NCI-H82 treated with DMSO at 0.1 percent for 48 hours (cell line): ENCODE measurements around the gene SPARC.
"Not testable (repeated sequence)": the region's sequence is repeated elsewhere in the genome, so short reads cannot be mapped to it uniquely, and the experiment has no call there.

ENCODE experiments used
- DNase-seq: peaks from one replicate; lab custom pipeline; 2025; ENCODE audit not compliant: unreplicated experiment; lab: John Stamatoyannopoulos, UW

Gene SPARC

DNA sequence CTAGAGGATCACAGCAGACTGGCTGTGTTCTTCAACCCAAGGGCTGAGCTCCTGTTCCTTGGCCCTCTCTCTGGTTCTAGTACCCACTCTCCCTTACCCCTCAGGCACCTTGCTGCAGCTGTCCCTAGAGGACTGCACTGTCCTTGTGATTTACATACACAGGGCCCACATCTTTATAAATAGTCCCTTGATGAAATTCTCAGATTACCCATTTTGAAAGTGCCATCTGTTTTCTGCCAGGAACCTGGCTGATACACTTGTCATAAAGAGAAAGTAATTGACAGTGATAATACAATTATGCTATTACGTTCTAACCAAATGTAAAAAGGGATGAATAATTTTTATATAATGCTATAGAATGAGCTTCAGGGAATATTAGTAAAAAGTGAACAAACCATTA, 16.5 kb upstream of the SPARC start:
- DNase-seq = peak; percentile 6

DNA sequence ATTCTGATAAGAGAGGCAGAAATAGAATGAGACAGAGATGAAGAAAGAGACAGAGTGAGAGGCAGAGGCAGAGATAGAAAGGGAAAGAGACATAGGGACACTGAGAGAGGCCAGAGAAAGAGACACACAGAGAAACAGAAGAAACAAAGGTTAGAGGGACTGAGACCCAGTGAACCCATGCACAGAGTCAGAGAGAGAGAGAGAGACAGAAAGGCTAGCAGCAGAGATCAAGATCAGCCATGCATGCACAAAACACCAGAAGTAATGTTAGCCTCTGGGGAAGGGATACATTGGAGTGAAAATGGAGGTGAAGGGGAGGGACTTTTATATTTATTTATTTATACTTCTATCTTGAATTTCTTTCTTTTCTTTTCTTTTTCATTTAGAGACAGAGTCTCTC, 14.1 kb upstream of the SPARC start:
- no peak for DNase-seq

- no peak for DNase-seq
Measured at GRCh38 chr5:151700296-151700695, 13.6 kb upstream of the SPARC start.

GRCh38 chr5:151699071-151699901, 12.6 kb upstream of the SPARC start:
- DNase-seq = no peak

DNA sequence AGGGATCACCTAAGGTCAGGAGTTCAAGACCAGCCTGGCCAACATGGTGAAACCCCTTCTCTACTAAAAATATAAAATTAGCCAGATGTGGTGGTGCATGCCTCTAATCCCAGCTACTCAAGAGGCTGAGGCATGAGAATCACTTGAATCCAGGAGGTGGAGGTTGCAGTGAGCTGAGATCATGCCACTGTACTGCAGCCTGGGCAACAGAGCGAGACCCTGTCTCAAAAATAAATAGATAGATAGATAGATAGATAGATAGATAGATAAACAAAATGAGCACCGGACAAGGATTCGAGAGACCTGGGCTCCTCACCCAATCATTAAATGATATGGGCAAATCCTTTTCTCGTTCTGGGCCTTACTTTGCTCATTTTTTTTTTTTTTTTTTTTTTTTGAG, 11.4 kb upstream of the SPARC start:
- DNase-seq = not testable (repeated sequence)

- DNase-seq = no peak
Measured at GRCh38 chr5:151697452-151697851, 10.7 kb upstream of the SPARC start.

DNA sequence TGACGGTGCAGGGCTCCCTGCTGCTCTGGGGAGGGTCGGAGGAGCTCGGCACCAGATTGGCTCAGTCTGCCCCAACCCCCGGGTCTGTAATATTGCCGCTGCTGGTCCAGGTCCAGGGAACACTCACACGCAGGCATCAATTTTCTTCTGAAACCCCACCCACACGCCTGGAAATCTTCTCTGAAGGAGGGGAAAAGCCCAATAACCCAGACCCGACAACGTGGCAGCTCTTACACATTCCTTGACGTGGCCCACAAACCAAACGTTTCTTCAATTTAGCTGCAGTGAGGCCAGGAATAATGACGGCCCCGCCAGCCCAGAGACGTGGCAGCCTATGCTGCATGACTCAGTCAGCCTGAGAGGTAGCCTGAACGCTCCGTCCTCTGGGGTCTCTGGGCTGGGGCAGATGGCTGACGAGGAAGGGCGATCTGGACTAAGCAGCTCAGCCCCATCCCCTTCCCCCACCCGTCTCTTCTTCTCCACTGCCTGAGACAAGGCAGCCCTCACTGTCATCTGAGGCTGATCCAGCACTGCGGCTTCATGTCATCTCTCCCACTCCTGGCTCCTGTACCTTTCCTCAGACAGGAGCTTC, 9.9 kb upstream of the SPARC start:
- peak; percentile 58 for DNase-seq

GRCh38 chr5:151695464-151695863, 8.7 kb upstream of the SPARC start:
- no peak for DNase-seq

GRCh38 chr5:151694035-151694485, 7.3 kb upstream of the SPARC start:
- no peak for DNase-seq

DNA sequence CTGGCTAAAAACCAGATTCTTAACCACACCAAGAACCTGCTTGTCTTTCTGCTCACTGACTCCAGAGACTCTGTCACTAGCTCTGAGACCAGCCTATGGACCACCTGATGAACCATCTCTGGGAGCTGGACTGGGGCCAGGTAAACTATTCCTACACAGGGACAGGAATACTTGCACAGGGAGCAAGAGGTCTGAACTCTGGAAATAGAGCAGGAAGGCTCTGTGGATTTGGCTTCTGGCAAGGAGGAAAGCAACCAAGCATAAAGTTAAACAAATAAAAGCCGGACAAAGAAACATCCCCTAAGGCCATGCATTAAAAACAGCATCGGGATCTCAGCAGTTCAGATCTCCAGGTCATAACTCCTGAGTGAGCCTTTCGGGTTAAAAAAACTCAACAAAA, 5.6 kb upstream of the SPARC start:
- DNase-seq = no peak

DNA sequence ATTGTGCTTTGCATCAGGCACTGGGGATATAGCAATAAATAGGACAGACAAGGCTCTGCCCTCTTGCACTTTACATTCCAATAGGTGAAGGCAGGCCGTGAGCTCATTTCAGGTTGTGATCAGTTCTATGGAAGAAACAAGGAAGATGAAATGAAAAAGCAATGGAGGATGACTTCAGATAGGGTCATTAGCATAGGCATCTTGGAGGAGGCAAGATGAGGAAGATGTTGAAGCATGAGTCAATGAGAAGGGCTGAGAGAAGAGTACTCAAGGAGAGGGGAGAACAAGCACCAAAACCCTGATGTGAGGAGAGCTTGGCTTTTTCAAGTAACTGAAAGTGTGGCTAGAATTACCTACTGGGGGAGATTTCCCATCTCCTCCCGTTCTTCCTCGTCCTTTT, 5.0 kb upstream of the SPARC start:
- DNase-seq = no peak

GRCh38 chr5:151689591-151689990, 2.9 kb upstream of the SPARC start:
- not testable (repeated sequence) for DNase-seq

GRCh38 chr5:151688436-151688835, 1.7 kb upstream of the SPARC start:
- no peak for DNase-seq

GRCh38 chr5:151685749-151686673, 704 bp downstream of the SPARC start:
- no peak for DNase-seq

DNA sequence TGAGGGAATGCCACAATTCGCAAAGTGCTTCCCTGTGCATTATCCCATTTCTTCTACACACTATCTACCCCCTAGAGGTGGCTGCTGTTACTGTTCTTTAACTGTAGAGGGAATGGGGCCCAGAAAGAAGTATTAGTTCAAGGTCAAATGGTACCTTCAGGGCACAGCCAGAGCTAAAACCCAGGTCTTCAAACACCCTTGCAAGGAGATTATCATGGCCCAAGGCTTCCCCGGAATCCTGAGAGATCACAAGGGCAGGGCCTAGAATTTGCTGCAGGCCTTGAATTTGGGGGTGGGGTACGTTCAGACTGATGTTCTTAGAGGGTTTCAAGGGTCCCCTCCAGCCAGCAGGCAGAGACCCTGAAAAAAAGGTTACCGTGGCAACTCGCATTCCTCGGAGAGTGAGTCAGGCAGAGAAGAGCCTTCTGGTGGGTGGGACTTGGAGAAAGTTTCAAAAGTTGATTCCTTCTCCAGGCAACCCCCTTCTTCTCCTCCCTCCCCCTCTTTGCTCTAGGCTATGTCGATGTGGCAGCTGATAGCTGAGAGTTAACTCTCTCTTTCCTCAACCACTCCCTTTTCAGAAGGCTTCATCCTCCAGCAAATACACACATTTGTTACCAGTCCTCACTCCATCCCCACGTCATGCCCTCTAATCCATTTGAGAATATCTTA, 1.9 kb downstream of the SPARC start:
- no peak for DNase-seq

DNA sequence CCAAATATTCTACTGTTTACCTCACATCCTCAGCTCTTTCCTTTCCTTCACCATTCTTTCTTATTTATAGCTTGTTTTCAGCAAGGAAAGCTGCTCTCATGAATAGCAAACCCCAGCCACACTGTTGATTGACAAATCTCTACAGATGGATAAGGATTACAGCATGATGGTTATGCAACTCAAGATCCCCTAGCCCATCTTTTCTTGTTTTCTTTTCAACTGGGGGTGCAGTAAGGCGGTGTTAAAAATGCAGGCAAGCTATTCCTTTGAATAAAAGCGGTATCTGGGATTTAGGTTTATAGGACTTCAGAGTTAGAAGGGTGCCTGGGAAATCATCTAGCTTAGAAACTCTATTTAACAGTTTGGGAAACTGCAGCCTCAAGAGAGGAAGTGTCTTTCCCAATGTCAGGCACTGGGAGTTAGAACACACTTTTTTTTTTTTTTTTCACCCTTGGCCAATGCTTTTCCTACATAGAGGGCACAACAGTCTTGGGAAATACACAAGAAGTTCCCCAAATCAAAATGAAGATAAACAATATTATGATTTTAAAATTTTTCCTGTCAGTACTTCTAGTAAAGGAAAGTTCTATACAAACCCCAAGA, 2.6 kb downstream of the SPARC start:
- DNase-seq = no peak

DNA sequence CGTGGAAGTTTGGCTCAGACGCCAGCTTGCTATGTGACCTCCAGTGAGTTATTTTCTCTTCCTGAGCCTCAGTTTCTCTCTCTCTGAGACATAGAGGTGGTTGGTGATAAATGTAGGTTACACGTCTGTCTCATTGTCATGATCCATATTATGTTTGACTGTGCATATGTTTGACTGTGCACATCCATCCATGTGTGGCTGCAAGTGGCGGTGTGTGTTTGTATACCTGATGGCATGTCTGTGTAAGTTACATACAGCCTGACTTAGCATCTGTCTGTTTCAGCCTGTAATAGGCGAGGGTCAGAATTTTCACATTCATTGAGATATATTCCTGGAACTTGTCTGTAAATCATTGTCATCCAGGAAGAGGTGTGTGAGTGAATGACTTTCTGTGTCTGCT, 3.3 kb downstream of the SPARC start:
- no peak for DNase-seq

DNA sequence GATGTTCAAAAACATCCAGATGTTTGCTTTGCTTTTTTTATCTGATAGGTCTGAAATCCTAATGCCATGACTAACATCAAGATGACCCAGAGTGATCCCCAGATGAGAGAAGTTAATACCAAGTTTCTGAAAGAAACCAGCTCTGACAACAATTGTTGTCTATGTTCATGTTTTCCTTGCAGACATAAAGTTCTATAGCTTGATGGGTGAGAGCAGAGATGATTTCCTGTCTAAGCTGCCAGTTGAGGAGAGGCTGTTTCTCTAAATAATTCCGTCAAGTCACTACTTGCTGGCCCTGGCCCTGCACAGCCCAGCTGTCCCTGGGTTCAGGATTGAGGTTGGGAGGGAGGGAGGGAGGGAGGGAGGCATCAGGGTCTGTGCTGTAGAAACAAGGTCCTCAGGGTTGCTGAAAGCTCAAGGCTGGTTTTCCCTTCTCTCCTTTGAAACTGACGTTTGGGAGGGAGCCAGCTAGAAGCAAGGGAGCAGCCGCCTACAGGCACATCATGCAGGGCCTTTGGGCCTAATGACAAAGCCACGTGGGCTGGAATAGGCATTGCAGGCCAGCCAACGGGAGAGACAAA, 3.9 kb downstream of the SPARC start:
- DNase-seq = no peak

- DNase-seq = no peak
Measured at GRCh38 chr5:151682240-151682639, 4.5 kb downstream of the SPARC start.

DNA sequence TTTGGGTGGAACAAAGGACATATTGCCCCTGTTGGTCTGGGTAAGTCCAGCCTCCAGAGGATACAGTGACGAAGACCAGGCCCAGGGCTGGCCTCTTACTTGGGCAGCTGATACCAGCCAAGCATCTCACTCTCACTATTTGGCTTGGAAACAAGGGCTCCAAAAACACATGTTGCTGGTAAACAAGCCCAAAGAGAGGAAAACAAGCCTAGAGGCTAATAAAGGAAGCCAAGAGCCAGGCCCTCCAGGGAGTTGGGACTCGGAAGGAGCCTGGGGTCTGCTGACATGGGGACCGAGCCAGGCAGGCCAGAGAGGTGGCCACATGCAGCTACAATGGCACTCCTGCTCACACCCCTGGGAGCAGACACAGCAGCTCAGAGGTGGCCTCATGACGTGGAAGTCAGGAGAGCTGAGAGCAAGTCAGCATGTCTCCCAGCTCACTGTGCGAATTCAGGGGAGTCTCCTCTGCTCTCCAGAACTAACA, 5.7 kb downstream of the SPARC start:
- DNase-seq = no peak
